HG03095 (cell line): ENCODE measurements around the gene CSRP1.
"Not testable (repeated sequence)": the region's sequence is repeated elsewhere in the genome, so short reads cannot be mapped to it uniquely, and the experiment has no call there.

Experiments used
- ATAC-seq: cut with Tn5 transposase; IDR thresholded peaks from one replicate; pipeline ENCODE4 v1.9.1; 2021; ENCODE audit warnings: moderate library complexity; ENCODE audit not compliant: unreplicated experiment

CSRP1 gene

GRCh38 chr1:201497935-201498509, 8.9 kb downstream of the CSRP1 start:
- ATAC-seq = no peak

GRCh38 chr1:201496296-201496690, 10.6 kb downstream of the CSRP1 start:
- ATAC-seq = no peak

GRCh38 chr1:201495551-201496295, 11.2 kb downstream of the CSRP1 start:
- ATAC-seq = no peak

- no peak for ATAC-seq
Measured at GRCh38 chr1:201493757-201494617, 12.9 kb downstream of the CSRP1 start.

- not testable (repeated sequence) for ATAC-seq
Measured at GRCh38 chr1:201493026-201493656, 13.8 kb downstream of the CSRP1 start.

- ATAC-seq = no peak
Measured at GRCh38 chr1:201491896-201492511, 14.9 kb downstream of the CSRP1 start.

GRCh38 chr1:201490708-201491131, 16.2 kb downstream of the CSRP1 start:
- ATAC-seq = no peak

- no peak for ATAC-seq
Measured at GRCh38 chr1:201489643-201490261, 17.2 kb downstream of the CSRP1 start.

- no peak for ATAC-seq
Measured at GRCh38 chr1:201488830-201489589, 17.9 kb downstream of the CSRP1 start.

GRCh38 chr1:201487742-201488141, 19.2 kb downstream of the CSRP1 start:
- no peak for ATAC-seq

GRCh38 chr1:201486187-201486586, 20.7 kb downstream of the CSRP1 start:
- no peak for ATAC-seq

- ATAC-seq = no peak
Measured at GRCh38 chr1:201485184-201485774, 21.6 kb downstream of the CSRP1 start.

GRCh38 chr1:201483373-201483949, 23.5 kb downstream of the CSRP1 start:
- no peak for ATAC-seq

- peak; percentile 34 for ATAC-seq
Measured at GRCh38 chr1:201482755-201483154, 24.2 kb downstream of the CSRP1 start.

- ATAC-seq = peak; percentile 72
Measured at GRCh38 chr1:201481761-201482493, 25.0 kb downstream of the CSRP1 start.

- no peak for ATAC-seq
Measured at GRCh38 chr1:201481004-201481380, 25.9 kb downstream of the CSRP1 start.

- ATAC-seq = peak; percentile 47
Measured at GRCh38 chr1:201480231-201481003, 26.5 kb downstream of the CSRP1 start.
